Adipose tissue (tissue), 3 donors: ENCODE data around the gene CHID1. TPM values are rescaled to one million over a fixed set of nuclear protein-coding genes. Genes with fewer than 3 reads are reported as not detected.

Experiments used
- H3K27ac ChIP-seq: one replicate; pipeline ENCODE4 v1.5.1; 2013; ENCODE audit warnings: low read depth, low read length
- WGBS, 3 donors: extraction: QIAGEN DNeasy Blood & Tissue Kit; methylation state at CpG; one replicate each; pipeline ENCODE4 v1.1.7; 2013; 5-methylcytosine and 5-hydroxymethylcytosine counted together
- polyA plus RNA-seq, 3 donors: library from polyadenylated mRNA; stranded (reverse); fragments of 200-250 nt; gene quantifications; one replicate each; pipeline ENCODE4 v1.2.3, GENCODE V29; 2013
- donor health status: healthy with polysubstance abuse.
- donor health status: Bipolar disorder and iron deficiency.
- donor health status: healthy.

CHID1 gene
- polyA plus RNA-seq, 3 donors: 45.3 to 62.6 (median 51.9) TPM

- WGBS, 3 donors: 71 to 83% (median 71%) methylated on average over 11 of the region's 11 CpGs
- no peak overlapping the region for H3K27ac ChIP-seq
Observed at GRCh38 chr11:846496-847098, 64.0 kb downstream of the CHID1 start.

- 44 to 67% (median 49%) methylated on average over 8 of the region's 8 CpGs for WGBS, 3 donors
- H3K27ac ChIP-seq: no peak overlapping the region
Observed at GRCh38 chr11:845872-846495, 64.6 kb downstream of the CHID1 start.

DNA sequence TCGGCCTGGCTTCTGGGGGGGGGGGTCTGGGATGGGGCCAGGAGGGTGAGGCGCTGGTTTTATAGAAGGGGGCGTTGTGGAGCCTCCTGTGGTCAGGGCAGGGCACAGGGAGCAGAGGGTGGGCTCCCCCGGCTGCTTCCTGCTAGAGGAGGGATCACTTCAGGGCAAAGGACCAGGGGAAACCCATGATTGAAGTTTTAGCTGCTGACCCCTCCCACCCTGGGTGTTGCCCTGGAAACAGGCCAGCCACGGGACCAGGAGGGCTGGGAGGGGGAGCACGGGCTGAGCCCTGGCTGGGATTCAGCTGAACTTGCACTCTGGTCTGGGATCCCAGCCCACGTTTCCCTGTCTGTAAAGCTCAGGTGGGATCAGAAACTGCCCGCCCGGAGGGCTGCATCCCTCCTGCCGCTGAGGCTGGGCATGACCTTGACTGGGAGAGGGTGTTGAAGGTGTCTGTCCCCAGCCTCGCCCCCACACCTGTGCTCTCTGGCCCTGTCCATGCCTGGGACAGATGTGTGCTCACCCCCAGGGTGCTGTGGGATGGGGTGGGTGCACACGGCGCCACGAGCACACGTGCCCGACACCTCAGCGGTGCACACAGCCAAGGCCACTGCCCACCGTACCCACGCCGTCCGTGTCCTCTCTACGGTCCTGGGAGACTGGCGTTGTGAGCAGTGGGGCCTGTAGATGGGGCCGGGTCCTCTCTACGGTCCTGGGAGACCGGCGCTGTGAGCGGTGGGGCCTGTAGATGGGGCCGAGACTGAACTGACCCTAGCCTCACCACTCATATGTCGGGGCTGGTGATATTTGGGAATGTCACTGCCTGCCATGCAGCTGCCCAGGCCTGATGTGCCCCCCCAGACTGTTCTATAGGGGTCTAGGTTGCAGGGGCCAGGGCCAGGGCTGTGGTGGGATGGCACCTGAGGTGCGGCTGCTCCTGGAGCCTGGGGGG, 65.6 kb downstream of the CHID1 start:
- 21 to 44% (median 25%) methylated on average over 26 to 31 of the region's 31 CpGs for WGBS, 3 donors
- peak overlapping the region; percentile 68 for H3K27ac ChIP-seq

DNA sequence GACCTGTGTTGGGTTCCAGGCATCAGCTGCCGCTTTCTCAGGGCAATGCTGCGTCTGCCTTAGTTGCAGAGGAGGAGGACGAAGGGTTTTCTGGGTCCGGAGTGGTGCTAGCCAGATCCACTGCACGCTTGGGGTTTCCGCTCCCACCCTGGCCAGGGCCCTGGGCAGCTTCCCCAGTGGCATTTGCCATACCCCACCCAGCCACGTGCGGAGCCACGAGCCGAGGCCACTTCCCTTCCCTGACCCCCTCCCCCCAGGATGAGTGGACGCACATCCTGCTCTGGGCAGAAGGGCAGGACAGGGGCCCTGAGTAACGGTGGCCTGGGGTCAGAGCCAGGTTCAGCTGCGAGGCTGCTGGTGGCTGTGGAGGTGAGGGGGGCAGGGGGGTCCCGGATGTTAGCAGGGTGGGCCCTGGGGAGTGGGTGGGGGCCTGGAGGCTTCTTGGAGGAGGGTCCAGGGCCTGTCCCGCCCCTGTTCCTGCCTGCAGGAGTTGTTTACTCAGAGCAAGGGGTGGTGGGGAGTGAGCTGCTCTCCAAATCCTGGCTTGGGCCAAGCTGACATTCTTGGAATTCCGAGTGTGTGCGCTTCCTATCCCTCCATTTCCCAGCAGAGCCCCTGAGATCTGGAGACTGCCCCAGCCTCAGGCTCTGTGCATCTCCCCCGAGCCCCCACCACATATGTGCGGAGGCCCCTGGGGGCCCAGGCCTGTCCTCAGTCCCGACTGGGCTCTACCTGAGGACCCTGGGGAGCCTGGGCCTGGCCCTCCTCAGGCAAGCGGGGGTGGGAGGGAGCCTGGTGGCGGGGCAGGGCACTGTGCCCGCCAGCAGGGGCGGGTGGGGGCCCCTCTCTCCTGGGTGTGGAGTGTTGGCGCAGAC, 66.6 kb downstream of the CHID1 start:
- WGBS, 3 donors: 3 to 7% (median 5%) methylated on average over 22 to 25 of the region's 25 CpGs
- peak overlapping the region; percentile 78 for H3K27ac ChIP-seq

DNA sequence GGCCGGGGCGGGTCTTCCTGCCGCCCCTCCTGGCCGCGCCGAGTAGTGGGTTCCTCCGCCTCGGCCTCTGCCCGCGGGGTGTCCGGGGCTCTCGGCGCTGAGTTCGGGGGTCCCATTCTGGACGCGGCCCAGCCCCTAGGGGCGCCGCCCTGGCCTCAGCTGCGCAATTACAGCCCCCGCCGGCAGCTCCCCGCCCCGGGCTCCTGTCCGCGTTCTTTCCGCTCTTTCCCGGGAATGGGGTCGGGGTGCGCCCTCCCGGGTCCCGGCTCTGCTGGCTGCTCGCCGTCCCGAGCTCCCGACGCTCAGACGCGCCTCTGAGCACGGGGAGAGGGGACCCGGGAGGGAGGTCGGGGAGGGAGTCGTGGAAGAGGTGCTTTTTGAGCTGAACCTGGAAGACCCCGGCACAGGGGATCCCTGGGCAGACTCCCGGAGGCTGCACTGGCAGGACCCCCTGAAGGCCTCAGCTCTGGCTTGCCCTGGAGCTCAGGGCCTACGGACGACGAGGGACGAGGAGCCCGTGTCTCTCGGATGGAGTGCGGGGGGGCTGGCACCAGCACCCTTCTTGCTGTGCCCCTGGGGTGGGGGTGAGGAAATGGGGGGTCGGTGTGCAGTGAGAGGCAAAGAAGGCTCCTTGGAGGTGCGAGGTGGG, 67.4 kb downstream of the CHID1 start:
- peak overlapping the region; percentile 78 for H3K27ac ChIP-seq
- 0 to 1% (median 1%) methylated on average over 35 to 53 of the region's 53 CpGs for WGBS, 3 donors

GRCh38 chr11:842370-843002, 68.1 kb downstream of the CHID1 start, which contains the start of the genes POLR2L and TSPAN4:
Gene POLR2L, minus strand, starts transcription at chr11:842529. Its CDS starts 21 bp downstream, at chr11:842508.
Gene TSPAN4, plus strand, starts transcription at chr11:842852. Its CDS starts 7,453 bp downstream, at chr11:850305.
- WGBS, 3 donors: 0 to 1% (median 0%) methylated on average over 77 to 87 of the region's 87 CpGs
- peak within 1 kb of the TSS; percentile 87 for H3K27ac ChIP-seq

DNA sequence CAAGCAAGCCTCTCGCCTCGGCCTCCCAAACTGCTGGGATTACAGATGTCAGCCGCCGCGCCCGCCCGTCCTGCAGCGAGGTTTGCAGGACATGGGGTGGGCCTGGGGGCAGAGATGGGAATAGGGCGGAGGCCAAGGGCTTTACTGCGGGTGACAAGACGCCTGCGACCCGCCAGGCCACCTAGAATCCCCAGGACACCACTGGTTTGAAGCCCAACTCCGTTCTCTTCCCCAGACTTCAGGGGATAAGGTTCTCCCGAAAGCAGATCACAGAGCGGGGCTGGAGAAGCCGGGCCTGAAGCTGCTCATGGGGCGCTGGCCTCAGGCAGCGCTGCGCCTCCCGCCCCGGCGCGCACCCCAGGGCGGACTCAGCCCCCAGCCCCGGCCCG, 68.6 kb downstream of the CHID1 start:
- no peak overlapping the region for H3K27ac ChIP-seq
- 0% methylated on average over 18 to 27 of the region's 27 CpGs for WGBS, 3 donors

GRCh38 chr11:839875-840617, 70.6 kb downstream of the CHID1 start:
- 56 to 83% (median 81%) methylated on average over 22 to 25 of the region's 25 CpGs for WGBS, 3 donors

GRCh38 chr11:839280-839623, 71.4 kb downstream of the CHID1 start:
- 90 to 96% (median 94%) methylated on average over 5 of the region's 5 CpGs for WGBS, 3 donors
- H3K27ac ChIP-seq: no peak overlapping the region

More at GRCh38 chr11:839875-840617, 70.6 kb downstream of the CHID1 start:
- no peak overlapping the region for H3K27ac ChIP-seq

- no peak overlapping the region for H3K27ac ChIP-seq
- 29 to 60% (median 55%) methylated on average over 17 of the region's 17 CpGs for WGBS, 3 donors
Observed at GRCh38 chr11:838441-839279, 72.0 kb downstream of the CHID1 start.

DNA sequence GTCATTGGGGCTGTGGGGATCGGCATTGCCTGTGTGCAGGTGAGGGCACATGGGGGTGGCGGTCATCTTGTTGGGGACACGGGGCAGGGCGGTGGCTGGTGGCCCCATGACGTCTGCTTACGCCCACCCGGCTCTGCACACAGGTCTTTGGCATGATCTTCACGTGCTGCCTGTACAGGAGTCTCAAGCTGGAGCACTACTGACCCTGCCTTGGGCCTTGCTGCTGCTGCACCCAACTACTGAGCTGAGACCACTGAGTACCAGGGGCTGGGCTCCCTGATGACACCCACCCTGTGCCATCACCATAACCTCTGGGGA, 72.7 kb downstream of the CHID1 start:
- H3K27ac ChIP-seq: no peak overlapping the region
- 66 to 74% (median 73%) methylated on average over 8 of the region's 8 CpGs for WGBS, 3 donors

DNA sequence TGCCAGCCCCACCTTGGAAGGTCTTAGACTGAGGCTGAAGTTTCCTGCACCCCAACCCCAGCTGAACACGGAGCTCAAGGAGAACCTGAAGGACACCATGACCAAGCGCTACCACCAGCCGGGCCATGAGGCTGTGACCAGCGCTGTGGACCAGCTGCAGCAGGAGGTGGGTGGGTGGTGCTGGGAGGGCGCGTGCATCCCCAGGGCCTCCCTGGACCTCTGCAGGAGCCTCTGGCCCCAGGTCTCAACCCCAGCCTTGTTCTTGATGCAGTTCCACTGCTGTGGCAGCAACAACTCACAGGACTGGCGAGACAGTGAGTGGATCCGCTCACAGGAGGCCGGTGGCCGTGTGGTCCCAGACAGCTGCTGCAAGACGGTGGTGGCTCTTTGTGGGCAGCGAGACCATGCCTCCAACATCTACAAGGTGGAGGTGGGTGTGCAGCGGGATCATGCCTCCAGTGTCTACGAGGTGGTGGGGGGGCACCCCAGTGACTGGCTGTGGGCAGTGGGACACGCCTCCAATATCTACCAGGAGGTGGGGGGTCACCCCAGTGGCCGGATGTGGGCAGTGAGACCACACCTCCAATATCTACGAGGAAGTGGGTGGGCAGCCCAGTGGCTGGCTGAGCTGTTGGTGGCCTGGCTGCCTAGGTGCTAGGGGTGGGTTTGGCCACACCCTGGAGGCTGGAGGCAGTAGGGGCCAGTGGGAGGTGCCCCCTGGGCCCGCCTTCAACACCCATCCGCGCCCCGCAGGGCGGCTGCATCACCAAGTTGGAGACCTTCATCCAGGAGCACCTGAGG, 73.2 kb downstream of the CHID1 start:
- no peak overlapping the region for H3K27ac ChIP-seq
- 81 to 84% (median 83%) methylated on average over 21 to 22 of the region's 22 CpGs for WGBS, 3 donors

DNA sequence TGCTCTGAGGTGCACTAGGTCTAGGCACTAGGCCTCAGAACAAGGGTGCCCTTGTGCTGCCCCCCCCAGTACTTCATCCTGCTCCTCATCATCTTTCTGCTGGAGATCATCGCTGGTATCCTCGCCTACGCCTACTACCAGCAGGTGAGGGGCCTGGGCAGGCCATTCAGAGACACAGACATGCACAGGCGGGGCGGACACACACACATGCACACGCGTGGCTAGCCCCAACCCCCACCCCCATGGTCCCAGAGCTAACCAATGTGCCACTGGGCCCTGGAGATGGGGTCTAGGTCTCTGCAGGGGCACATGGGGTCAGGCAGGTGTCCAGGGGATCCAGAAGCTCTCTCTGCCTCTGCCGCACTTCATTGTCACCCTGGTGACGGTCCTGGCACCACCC, 73.9 kb downstream of the CHID1 start:
- 80 to 90% (median 87%) methylated on average over 9 of the region's 9 CpGs for WGBS, 3 donors
- no peak overlapping the region for H3K27ac ChIP-seq

- 85 to 92% (median 90%) methylated on average over 14 of the region's 14 CpGs for WGBS, 3 donors
- no peak overlapping the region for H3K27ac ChIP-seq
Observed at GRCh38 chr11:836274-836673, 74.3 kb downstream of the CHID1 start.
